ENCODE measurements around the gene NMNAT3.

NMNAT3 gene

DNA sequence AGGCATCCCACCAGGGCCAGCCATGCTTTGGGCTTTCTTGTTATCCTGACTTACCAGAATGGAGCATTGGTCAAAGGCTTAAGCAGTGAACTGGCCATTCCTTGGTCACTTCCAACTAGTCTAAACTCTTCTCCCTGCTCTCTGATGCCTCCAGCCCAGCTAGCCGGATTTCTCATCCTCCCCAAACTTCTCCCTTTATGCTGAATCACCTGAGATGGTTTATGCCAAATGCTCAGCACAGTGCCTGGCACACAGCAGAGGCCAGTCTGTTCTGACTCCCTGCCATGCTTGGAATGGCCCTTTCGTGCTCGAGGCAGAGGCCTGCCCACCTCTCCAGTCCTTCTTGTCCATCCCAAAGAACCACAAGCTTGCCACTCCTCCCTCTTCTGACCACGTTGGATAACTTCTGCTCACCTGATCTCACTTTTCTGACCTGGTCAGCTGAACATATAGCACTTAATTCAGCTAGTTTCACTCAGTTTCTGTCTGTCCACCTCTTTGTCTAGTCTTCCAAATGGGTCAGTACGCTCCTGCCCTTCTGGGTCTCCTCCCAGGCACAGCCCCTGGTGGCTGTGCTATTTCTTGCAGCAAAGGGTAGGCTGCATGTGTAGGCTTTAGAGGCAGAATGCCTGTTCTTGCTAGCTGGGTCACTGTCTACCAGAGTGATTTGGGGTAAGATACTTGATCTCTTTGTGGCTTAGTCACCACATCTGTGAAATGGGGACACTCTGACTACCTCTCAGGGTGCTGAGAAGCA, 136.1 kb downstream of the NMNAT3 start:
- DNase-seq (ENCODE audit: low read depth), result no peak

GRCh38 chr3:139540651-139541531, 136.9 kb downstream of the NMNAT3 start:
- no peak for DNase-seq (ENCODE audit: low read depth)

DNA sequence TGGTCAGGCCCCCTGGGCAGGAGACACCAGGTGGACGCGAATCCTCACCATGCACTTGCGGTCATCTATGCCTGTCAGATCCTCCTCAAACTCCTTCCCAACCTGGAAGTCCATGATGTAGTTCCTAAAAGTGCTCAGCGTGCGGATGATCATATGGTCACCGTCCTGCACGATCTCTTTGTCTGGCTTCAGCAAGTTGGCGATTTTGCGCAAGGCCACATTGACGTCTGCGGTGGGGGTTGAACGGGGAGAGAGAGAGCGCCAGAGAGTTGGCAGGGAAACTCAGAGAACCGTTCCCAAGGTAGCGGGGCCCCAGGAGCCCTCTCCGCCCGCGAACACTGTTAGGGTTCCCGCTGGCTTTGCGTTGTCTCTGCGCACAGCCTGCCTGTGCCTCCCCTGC, 139.0 kb downstream of the NMNAT3 start:
- no peak for DNase-seq (ENCODE audit: low read depth)

DNA sequence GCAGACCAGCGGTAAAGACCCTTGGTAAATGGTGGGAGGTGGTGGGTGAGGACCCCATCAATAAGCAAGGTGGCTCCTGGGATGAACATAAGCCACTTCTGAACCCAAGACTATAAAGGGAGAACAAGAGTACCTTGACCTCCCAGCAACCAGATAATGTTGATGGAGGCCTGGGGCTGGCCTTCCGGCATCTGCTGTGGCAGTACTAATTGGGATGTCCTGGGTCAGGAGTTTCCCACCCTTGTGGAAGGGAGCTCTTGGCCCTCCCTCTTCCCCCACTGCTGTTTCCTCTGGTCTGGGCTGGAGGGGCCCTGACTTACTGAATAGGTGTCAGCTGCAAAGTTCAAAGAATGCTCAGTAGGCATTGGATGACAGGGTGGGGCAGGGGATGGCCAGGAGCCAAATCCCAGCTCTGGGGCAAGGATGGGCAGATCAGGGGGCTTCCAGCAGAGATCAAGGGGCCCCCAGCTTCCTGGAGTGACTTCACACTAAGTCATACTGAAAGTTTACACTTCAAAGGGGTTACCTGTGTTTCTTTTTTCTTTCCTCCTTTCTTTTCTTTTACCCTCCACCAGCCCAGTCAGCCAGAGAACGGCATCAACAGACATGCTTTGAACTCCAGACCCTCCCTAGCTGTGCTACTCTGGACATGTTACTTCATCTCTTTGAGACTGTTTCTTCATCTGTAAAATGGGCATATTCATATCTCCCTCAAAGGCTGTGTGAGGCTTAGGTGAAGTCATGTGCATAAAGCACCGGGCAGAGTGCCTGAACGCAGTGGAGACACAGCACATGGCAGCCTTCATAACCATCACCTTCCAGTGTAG, 139.8 kb downstream of the NMNAT3 start:
- no peak for DNase-seq (ENCODE audit: low read depth)

DNA sequence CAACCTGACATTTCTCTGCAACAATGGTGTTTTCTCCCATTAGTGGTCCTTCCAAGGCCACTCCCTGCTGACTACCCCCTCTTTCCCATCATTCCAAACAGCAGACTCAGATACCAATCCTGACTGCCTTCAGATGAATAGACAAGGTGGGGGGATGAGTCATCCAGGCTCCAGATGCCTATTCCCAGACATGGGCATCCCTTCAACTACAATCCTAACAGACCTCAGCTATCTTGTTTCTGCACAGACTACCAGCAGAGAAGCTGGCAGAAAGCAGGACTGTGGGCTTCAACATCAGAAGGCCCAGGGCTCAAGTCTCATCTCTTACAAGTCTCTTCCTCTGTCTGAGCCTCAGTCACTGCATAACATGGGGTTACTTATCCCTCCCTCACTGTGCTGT, 140.4 kb downstream of the NMNAT3 start:
- DNase-seq (ENCODE audit: low read depth), result no peak

DNA sequence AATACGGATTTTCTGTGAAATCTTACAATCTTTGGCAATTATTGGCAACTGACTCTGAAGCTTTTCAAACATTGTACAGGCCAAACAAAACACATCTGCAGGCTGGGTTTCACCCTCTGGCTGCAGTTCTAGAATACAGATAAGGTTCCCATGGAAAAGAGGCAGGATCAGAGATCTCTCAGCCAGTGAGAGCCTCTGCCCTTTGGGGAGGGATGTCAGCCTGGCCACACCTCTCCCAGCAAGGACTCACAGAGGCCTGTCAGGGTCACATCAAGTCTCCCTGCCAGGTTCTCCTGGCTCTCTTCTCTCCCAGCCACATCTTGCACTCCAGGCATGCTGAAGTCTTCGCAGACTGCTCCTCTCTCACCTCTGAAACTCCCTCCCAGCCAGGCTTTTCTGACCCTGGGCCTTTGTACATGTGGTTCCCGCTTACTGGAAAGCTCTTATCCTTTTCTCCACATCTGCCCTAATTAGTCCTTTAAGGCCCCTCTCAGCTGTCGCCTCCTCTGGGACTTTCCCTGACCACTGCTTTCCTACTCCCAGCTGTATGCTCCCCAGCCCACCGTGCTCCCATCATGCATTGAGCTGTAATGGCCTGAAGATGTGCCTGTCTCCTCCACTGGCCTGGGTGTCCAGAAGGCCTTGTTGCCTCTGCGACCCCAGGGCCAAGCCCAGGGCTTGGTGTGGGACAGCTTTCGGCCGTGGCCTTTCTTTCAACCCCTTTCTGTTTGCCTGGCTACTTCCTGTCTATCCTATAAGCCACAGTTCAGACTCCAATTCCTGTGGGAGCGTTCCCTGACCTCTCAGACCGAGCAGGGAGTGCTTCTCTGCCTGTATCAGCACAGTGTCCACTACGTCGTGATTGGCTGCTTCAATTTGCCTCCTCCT, 142.5 kb downstream of the NMNAT3 start:
- DNase-seq (ENCODE audit: low read depth), result peak; percentile 54

GRCh38 chr3:139534455-139534812, 143.3 kb downstream of the NMNAT3 start:
- peak; percentile 35 for DNase-seq (ENCODE audit: low read depth)

DNA sequence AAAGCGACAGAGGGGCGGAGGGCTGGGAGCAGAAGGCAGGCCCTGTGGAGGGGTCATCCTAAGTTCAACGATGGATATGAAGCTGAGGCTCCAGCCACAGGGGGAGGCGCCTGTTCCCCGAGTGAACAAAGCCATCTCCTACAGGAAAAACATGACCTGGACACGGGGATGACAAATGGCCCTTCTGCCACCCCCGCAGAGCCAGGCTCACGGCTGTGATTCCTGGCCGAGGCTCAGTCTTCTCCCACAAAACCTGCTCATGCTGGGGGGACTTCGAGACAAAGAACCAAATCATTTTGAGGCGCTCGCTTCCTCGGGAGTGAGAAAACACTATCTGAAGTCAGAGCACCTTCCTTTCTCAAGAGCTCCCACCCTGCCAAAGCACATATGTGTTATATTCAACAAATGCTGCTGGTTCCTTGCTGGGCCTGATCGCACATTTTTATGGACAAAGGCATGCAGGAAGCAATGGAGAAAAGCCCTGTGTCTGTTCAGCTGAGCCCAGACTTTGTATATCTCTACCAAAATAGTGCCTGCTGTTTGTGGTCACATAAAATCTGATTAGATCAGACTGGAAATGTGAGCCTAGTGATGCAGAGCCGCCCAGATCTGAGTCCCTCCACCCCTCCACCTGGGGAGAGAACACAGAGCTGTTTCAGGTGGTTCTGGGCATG, 143.9 kb downstream of the NMNAT3 start:
- DNase-seq (ENCODE audit: low read depth), result no peak

- no peak for DNase-seq (ENCODE audit: low read depth)
Measured at GRCh38 chr3:139532976-139533375, 144.8 kb downstream of the NMNAT3 start.

- no peak for DNase-seq (ENCODE audit: low read depth)
Measured at GRCh38 chr3:139530717-139531116, 147.1 kb downstream of the NMNAT3 start.

DNA sequence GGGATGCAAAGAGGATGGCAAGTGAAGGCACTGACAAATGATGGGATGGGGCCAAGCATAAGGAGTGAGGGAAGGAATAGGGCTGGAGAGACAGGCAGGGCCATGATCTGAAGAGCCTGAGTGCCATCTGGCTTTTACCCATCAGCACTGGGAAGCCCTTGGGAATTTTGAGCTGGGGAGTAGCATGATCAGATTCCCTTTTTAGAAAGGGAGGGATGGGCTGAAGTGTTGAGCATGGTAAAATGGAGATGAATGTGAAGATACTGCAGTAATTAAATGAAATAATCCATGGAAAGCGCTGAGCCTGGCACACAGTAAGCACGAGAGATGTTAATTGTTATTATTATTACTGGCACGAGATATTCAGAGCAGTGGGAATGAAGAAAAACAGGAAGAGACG, 148.1 kb downstream of the NMNAT3 start:
- DNase-seq (ENCODE audit: low read depth), result no peak

DNA sequence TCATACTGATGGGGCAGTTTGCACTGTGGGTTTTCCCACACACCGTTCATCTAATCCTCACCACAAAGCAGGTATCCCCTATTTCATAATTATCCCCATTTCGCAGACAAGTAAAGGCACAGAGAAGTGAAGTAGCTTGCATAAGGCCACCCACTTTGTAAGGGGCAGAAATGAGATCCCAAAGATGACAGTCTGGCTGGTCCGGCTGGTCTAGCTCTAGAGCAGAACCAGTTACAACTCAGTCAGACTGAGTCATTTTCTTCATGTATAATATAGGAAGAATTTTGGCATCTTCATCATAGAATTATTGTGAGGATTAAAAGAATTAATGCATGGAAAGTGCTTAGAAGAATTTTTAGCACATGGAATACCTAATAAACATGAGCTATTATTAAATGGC, 148.8 kb downstream of the NMNAT3 start:
- DNase-seq (ENCODE audit: low read depth), result no peak

DNA sequence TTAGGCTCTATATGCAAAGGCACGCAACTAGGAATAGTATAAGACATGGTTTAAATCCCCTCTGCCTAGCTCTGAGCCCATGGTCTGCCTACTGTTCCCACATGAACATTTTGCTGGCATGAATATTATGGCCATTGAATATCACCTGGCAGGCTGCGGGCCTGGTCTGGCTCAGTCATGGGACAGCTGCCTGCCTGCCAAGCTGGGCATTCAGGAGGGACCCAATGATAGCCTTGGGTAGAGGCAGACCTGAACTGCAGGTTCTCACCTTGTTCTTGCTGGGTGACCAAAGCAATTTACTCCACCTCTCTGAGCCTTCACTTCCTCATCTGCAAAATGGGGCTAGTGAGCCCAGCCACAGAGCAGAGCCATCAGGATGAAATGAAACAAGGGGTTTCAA, 149.5 kb downstream of the NMNAT3 start:
- DNase-seq (ENCODE audit: low read depth), result no peak

- DNase-seq (ENCODE audit: low read depth), result no peak
Measured at GRCh38 chr3:139527265-139527664, 150.5 kb downstream of the NMNAT3 start.

- DNase-seq (ENCODE audit: low read depth), result no peak
Measured at GRCh38 chr3:139526146-139526545, 151.6 kb downstream of the NMNAT3 start.

- DNase-seq (ENCODE audit: low read depth), result no peak
Measured at GRCh38 chr3:139524841-139525636, 152.7 kb downstream of the NMNAT3 start.

DNA sequence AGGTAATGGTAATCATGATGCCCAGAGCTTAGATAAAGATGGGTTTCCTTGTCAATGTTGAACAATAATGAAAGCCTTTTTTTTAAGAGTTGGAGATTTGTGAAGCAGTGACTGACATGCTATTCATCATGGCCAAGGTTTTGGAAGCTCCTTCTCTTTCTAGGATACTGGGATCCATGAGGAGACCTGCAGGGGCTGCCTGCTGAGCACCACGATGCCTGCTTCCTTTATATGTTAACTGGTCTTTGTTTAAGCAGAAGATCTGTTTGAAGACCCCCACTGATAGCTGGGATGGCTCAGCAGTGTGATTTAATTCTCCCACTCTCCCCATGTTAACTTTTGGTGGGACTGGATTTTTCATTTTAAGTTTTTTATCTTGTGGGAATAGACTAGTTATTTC, 154.1 kb downstream of the NMNAT3 start:
- no peak for DNase-seq (ENCODE audit: low read depth)

GRCh38 chr3:139523166-139523565, 154.6 kb downstream of the NMNAT3 start:
- DNase-seq (ENCODE audit: low read depth), result no peak

DNA sequence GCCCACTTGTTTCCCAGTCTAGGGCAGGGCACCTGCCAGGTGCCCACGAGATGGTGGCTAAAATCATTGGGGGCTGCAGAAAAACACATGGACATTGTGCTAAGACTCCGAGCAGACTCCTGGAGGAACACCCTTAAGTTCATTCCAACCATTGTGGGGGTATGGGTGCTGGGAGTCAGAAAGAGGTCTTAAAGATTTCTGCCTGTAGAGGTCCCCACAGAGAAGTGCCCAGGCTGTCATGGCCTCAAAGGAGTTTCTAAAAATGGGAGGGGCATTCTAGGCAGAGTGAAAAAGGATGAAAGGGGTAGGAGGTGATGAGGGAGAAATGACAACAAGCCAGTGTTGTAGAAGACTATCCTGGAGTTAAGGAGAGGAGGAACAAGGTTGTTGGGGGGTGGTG, 155.4 kb downstream of the NMNAT3 start:
- DNase-seq (ENCODE audit: low read depth), result no peak

DNA sequence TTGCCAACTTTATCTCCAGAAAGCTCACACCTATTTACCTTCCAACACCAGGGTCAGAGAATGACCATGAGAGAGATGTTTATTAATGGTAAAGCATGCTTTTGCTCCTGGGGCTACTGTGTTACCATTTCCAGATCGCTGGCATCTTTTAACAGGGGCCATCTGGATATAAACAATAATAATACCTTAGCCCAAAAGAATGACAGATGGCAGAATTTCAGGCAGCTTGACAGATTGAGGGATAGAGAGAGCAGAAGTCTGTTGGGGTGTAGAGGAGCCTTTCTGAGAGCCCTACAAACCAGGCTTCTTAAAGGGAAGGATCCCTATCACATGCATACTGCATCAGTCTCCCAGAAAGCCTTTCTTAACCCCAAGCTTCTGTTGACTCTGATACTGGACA, 156.0 kb downstream of the NMNAT3 start:
- DNase-seq (ENCODE audit: low read depth), result no peak
